COR-L47 (cell line): Measurements from ENCODE around the gene BCDIN3D.

Source experiments
- DNase-seq: peaks from one replicate; lab custom pipeline; 2025; lab: John Stamatoyannopoulos, UW

The BCDIN3D gene

DNA sequence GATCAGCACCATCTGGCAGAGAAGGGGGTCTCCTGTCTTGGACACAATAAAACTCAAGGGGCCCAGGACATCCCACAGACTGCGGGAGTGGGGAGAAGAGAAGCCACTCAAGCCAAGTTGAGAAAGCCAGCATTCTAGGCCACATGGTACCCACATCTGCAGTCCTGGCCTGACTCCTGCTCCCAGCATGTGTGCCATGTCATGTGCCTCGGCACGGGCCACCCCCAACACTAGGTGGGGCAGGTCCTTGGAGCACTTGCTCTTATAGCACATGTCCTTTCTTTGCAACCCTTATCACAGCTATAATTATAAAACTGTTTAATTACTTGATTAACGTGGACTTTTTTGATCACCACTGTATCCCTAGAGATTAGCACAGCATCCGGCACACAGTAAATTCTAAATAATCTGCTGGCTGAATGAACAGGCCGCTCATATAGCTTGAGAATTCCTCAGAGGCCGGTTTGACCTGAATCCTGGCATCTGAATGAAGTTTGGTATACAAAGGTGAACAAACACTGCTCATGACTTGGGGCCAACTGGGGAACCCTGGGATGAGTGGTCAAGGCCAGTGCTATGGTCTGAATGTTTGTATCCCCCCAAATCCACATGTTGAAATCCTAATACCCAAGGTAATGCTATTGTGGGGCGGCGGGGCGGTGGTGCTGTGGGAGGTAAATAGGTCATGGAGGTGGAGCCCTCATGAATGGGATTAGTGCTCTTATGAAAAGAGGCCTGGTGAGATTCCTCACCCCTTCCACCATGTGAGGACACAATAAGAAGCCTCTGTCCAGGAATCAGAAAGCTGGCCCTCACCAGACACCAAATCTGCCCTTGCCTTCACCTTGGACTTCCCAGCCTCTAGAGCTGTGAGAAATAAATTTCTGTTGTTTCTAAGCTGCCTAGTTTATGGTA lies 21.3 kb downstream of the BCDIN3D start:
- DNase-seq: no peak

DNA sequence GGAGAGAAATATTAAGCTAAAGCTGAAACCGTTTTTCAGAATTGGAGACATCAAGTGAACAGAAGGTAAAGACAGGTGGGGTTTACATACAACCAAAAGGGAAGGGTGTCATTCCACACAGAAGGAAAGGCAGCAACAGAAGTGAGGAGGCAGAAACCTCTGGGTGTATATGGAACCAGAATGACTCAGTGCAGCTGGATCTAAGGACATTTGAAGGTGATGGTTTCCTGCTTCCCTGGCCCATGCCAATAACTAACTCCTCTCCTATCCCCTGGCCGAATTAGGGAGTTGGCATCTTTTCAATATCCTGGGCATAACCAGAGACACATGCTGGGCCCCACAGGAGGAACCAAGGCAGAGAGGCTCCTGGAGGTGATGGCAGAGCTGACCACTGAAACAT lies 23.1 kb downstream of the BCDIN3D start:
- DNase-seq: no peak

DNA sequence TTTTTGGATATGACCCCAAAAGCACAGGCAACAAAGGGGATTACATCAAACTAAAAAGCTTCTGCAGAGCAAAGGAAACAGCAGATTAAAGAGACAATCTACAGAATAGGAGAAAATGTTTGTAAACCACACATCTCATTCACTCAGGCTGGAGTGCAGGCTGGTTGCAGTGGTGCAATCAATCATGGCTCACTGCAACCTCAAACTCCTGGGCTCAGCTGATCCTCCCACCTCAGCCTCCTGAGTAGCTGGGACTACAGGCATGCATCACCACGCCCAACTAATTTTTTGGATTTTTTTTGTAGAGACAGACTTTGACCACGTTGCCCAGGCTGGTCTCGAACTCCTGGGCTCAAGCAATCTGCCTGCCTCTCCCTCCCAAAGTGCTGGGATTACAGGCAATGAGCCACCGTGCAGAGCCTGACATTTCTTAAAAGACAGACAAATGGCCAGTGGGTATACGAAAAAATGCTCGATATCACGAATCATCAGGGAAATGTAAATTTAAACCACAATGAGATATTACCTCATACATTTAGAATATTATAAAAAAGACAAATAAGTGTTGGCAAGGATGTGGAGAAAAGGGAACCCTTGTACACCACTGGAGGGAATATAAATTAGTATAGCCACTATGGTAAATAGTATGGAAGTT lies 24.5 kb downstream of the BCDIN3D start:
- no peak for DNase-seq

DNA sequence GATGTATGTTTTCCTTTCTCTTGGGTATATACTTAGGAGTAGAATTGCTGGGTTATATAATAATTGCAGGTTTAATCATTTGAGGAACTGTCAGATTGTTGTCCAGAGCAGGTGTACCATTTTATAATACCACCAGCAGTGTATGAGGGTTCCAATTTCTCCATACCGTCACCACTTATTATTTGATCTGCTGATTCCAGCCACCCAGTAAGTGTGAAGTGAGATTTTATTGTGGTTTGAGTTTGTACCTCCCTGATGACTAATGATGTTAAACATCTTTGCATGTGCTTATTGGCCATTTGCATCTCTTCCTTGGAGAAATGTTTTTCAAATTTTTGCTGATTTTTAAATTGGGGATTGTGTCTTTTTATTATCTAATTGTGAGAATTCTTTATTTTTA lies 29.8 kb downstream of the BCDIN3D start:
- DNase-seq: no peak

DNA sequence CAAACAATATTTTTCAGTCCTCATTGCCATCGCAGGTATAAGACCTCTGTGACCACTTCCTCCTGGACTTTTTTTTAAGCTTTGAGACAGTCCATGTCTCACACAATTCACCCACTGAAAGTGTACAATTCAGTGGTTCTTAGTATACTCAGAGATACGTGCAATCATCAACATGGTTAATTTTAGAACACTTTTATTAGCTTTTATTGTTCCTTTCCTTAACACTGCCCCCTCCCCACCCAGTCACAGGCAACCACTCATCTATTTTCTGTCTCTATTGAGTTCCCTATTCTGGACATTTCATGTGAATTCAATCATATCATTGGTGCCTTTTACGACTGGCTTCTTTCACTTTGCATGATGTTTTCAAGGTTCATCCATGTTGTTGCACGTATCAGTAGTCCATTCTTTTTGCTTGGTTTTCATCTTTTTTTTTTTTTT lies 30.9 kb downstream of the BCDIN3D start:
- no peak for DNase-seq

DNA sequence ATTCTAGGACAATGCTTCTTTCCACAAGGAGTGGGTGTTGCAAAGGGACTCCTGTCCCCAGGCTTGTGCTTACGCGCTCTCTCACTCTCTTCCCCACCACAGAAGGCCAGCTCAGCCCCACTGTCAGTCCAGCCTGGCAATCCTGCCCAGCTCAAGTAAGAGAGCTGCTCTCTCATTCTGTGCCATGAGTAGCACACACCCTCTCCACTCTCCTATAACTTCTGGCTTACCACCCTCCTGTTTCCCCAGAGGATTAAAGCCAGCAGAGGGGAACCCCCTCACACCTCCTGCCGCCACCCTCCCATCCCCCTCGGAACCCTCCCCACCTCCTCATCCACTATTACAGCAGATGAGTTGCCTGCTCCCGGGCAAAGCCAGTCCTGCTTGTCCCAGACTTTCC lies 31.8 kb downstream of the BCDIN3D start:
- DNase-seq: no peak

DNA sequence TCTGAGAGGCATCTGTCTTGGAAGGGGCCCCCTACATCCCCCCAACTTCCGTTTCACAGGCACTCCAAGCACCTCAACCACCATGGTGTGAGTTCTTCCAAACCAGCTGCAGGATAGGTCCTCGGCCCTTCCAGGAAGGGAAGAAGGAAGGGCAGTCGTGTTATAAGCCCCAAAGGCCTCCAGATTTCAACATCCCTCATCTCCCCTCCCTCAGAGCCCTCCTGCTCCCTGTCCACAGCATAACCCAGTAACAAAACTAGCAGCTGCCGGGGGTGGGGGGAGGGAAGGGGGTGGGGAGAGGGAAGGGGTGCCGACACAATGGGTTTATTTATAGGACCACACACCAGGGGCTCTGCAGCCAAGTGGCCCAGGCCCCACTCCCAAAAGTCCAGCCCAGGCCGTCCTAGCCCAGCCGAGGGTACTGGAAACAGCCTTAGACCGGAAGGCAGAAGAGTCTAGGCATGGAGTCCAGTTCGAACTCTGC lies 33.0 kb downstream of the BCDIN3D start:
- DNase-seq: no peak

DNA sequence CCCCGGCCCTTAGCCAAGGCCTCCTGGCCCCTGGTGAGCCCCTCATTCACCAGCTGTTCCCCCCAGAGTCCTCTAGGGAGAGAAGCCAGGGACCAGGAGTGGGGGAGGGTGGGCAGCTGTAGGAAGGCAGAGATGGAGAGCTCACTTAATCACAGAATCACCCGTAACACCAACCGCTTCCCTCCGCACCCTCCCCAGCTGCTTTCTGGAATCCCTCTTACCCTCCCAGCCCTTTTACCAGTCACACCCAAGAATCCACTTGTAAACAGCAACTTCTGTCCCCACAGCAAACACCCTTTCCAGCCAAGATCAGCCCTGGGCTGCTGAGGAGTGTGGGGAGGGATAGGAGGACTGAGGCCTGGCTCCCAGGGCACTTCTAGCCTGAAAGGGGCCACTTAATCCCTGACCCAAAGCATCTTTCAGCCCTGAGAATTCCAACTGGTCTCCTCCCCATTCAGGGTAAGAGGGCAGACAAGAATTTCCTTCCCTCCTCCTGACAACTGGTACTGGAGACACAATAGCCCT lies 33.5 kb downstream of the BCDIN3D start:
- no peak for DNase-seq

DNA sequence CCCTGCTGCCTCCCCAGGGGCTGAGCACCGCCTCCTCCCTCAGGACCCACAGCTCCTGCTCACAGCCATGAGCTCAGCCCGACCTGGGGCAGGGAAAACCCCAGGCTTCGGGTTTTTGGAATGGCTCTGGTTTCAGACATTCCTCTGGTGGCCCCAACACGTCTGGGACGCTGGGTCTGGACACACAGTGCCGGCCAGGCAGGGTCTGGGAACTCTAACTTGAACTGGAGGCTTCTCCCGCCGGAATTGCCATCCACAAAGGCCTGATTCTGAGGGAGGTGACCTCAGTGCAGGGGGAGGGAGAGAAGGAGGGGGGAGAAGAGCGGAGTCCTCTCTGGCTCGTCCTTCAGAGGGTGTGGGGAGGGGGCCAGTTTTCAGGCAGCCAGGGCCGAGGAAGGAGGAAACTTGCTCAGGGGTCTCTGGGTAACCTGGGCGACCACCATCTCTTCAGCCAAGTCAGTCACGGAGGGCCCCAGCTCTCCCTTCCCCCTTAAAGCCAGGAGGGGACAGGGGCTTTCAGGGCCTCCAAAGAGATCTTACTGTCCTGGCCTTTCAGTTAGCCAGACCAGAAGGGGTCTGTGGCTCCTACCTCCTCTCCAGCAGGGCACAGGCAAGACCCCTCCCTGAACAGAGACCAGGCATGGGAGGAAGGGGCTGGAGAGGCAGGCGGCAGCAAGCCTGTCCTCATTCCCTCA lies 34.1 kb downstream of the BCDIN3D start:
- DNase-seq: no peak

DNA sequence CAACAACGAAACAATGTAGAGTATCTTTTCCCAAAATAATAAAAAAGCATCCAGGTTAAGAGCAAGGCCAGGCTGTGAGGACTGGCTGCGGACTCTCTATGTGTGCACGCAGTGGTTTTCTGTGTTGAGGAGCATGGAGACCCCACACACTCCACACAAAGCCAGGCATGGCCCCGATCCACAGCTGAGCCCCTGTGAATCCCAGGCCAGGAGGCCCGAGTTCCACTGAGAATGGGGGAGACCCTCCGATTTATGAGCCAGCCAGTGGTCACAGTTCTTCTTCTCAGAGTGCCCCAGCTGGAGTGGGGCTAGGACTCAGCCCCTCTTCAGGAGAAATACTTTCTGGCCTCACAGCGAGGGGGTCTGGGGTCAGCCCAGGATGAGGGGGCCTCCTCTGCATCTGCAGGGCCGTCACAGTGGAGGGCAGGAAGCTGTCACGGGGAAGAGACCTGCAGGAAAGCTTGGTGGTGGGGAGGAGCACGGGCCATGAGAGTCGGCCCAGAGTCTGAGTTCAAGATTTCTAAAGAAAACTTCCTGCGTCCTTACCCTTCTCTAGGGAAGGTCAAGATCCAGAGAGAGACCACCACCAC lies 34.8 kb downstream of the BCDIN3D start:
- DNase-seq: no peak

DNA sequence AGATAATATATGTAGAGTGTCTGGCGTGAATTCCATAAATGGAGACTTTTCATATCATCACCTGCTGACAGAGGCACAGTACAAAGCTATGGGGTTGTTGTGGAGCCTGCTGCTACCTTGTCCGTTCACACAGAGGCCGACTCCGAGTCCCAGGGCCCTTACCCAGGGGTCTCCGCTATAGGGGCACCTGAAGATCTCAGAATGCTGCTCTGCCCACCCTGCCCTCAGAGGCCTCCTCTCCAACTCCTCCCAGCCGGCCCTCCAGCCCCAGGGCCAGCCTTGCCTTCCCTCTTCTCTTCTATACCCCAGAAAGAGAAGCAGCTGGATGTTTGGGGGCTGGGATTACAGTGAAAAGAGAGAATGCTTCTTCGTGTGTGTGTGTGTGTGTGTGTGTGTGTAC lies 36.0 kb downstream of the BCDIN3D start:
- no peak for DNase-seq

DNA sequence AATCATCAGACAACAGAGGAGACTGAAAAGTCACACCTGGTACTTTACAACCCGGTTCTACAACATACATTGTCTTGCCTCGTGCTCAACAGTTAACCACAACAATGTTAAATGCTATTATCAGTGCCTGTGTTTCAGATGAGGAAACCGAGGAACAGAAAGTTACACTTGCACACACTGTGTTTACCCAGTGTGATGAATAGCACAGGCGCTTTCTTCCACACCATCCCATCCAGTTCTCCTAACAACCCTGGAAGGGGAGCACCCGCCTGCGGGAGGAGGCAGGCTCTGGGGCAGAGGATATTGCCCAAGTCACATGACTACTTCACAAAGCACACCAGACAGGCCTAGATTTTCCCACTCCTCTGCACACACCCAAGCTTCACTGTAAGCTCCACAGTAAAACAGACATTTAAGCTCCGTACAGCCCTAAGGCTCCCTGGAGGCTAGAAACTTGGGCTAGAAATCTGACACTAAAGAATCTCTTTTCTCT lies 36.5 kb downstream of the BCDIN3D start:
- no peak for DNase-seq

DNA sequence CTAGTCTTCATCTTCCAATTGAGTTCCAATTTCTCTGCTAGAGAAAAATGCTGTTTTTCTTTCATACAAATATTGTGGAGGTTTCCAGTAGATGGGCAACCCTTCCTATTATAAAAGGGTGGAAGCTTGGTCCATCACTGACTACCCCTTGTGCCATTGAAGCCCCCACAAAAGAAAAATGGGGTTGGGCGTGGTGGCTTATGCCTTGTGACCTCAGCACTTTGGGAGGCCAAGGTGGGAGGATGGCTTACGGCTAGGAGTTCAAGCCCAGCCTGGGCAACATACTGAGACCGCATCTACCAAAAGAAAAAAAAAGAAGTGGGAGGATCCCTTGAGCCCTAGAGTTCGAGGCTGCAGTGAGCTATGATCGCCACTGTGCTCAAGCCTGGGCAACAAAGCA lies 37.5 kb downstream of the BCDIN3D start:
- DNase-seq: no peak

DNA sequence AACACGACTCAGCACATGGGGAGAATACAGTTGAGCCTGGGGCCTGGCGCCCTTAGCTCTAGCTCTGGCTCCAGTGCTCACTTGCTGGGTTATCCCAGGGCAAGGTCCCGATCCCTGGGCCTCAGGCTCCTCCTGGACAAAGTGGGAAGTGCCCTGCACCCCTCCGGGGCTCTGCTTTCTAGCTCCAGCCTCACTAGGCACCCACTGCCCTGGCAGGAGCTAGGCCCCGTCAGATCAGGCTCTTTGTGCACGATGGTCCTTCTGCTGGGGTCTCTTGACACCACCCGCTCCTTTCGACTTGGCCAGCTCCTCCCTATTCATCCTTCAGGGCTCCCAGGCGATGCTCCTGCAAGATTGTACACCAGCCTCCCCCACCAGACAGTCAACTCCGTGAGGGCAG lies 38.1 kb downstream of the BCDIN3D start:
- DNase-seq: no peak

DNA sequence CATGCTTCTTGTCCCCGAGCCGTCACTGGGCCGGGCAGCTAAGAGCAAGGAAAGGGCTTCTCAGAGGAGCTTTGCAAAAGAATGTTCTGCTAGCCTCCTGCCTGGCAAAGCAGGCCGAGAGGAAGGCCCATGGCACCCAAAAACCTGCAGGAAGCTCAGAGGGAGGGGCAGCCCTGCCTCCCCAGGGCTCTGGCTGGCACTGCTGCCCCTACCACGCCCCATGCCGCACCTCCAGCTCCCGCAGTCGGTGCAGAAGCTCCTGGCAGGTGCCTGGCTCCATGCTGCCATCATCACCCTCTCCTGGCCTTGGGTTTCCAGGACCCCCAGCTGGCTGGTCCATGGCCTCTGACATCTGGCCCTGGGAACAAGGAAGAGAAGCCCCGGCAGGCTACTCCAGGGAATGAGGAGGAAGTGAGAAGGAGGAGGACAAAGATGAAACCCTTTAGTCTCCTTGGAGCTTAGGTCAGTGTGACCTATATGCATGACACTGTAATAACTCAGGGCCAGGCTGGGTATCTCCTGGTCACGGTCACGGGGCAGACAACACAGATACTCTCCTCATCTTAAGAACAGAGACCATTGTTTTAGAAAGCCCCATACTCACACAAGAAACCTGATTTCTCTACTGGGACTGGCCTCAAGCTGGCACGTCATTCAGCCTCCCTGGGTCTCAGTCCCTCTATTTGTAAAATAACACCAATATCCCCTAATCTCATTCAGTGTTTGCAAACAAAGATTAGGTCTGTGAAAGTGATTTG lies 39.0 kb downstream of the BCDIN3D start:
- no peak for DNase-seq

DNA sequence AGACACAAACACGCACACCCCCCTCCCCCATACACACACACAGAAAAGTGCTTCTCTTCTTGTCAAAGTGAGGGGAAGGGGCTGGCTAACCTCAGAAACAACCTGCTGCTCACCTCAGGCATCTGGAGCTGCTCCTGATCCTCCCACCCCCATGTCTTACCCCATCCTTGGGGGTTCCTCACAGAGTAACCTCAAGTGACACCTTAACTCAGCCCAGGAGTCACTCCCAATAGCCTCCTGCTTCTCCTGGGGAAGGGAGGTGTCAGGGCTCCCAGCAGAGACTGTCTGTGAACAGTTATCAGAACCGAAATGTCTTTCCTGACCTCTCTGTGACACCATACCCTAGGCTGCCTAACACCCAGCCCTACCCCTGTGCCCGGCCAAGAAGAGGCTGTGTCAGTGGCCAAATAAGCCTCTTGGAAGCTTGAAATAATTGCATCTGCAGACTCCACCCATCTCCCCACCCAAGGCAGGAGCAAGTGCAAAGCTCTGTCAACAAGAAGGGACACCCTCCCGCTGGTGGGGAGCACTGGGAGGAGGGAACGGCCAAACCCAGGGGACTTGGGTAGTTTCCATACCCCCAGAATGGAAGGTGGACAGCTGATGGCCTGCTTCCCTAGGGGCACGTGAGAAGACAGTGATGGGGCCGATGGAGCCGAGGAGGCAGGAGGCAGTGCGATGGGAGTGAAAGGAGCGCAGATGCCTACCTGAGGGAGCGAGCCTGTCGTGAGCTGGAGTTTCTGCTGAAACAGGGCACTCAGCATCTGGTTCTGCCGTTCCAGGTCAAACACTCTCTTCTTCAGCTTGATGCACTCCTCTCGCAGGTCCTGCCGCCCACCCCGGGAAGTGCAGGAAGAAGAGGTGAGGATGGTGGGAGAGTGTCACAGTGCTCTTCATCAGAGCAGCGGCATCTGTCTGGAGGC lies 41.5 kb downstream of the BCDIN3D start:
- DNase-seq: no peak

DNA sequence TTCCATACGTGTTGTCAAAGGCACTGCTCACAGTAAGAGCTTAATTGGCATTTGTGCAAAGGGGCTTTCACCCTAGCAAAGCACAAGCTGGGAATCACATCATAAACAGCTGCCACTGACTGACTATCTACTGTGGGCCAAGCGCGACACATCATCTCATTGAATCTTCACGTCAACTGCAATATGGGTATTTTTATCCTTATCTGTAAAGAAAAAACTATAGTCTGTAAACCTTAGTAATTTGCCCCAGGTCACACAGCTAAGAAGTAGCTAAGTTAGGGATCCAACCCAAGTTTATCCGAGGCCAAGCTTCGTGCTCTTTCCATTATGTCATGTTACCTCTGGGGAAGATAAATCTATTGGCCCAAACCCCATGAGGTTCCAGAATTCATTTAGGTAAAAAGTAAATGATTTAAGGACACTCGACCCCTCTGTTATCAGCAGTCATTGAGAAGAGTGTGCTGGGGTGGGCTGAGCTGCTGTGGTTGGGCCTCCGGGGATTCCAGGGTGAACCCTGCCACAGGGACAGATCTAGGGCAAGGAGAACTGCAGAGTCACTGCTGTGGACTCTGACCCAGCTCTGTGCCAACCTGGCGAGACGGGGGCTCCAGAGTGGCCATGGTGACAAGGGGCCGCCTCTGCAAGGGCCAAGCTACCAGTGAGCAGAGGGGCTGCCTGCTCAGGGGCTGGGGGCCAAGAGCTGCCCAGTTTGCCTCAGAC lies 42.3 kb downstream of the BCDIN3D start:
- DNase-seq: no peak

DNA sequence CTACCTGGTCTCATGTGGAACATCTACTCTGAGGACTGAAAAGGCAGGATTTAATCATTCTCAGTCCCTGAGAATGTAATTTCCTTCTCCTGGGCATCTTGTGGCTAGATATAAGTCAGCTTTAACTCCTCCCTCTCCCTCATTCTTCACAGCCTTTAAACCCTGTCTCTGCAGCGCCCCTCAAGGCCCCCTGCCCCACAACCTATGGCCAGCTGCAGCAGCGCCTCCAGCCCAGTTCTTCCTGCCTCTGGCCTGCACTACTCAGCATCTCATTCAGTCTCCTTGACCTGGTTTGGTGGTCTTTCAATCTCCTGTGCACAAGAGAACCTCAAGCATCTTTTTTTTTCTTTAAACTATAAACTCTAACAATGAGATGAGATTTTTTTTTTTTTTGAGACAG lies 44.0 kb downstream of the BCDIN3D start:
- no peak for DNase-seq

DNA sequence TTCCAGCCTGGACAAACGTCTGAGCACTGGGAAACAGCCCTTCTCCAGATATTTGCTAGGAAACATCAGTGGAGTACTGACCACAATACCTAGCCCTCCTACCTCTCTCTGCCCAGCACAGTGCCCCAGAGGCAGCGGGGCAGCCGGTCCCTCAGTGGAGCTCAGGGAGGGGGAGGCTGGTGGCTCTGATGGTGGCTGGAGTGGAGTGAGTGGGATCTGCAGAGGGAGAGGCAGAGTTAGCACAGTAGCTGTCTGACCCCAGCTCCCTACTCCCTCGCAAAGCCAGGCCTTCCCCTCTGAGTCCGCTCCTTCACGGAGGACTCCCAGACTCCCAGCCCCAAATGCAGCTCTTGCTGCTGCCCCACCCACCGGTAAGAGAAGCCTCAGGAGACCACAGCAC lies 44.7 kb downstream of the BCDIN3D start:
- DNase-seq: no peak

DNA sequence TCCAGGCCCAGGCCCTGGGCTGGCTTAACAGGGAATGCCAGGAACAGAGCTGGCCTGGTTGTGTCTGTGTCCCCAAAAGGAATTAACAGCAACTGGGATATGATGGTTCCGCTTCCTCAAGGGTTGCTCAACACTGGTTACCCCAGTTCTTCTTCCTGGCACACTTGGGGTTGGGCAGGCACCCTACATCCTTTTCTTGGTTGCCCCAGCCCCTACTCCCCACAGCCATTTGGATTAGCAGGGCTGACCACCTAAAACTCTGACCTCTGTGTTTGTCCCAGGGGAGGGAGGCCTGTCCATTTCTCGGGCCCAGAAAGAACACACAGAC lies 45.5 kb downstream of the BCDIN3D start:
- no peak for DNase-seq
